Stimulated activated CD4-positive, alpha-beta T cell treated with anti-CD3 and anti-CD28 coated beads, TNF-alpha, amount 100 ng/mL, for 1 hour (primary cell): ENCODE results near the gene BCAS3.
"Not testable (repeated sequence)": the region's sequence is repeated elsewhere in the genome, so short reads cannot be mapped to it uniquely, and the experiment has no call there.

Experiments used
- DNase-seq, 3 donors: peaks; one replicate each; pipeline ENCODE4 v3.0.0-alpha.2; 2020; ENCODE audit warnings: low read depth in 3 of 3, low spot score in 1 of 3

BCAS3 gene

GRCh38 chr17:61146833-61147232, 469.2 kb downstream of the BCAS3 start:
- not testable (repeated sequence) for DNase-seq

- DNase-seq: no peak
Measured at GRCh38 chr17:61149106-61149825, 471.6 kb downstream of the BCAS3 start.

DNA sequence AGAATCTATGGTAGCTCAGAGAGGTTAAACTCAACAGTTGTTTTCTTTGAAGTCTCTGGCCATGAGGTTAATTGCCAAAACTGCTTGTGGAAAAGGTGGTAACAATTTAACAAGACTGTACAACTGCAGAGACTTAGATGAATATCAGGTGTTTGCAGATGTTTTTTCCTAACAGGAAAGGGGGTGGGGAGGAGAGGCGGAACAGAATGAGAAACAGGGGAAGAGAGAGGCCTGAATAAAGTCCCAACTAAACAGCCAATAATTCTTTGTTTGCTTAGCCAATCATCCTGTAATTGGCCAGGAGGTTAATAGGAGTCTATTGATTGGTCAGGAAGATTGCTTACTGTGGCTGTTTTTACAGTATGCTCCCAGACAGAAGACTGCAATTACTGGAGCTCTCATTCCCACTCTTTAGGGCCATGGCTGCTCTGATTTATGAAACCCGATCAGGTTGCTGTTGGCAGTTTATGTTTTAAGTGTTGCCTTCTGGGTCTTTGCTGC, 472.3 kb downstream of the BCAS3 start:
- DNase-seq: no peak

- DNase-seq: no peak
Measured at GRCh38 chr17:61150686-61151299, 473.1 kb downstream of the BCAS3 start.

DNA sequence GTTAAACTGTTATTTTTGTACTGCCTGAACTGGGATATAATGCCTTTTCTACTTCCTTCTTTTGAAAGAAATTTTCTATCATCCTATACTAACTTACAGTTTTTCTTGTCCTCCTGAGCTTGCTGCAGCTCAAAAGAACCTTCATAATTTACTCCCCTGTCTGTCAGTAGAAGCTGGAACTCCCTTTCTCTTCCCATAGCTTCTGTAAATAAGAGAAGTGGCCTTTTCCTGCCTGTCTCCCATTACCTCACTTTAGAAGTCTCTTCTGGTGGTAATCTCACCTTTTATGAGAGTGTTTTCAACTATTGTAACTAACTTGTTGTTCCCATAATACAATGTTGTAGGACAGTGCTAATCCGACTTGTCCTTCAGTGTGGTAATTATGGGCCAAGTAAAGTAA, 475.2 kb downstream of the BCAS3 start:
- DNase-seq: no peak

DNA sequence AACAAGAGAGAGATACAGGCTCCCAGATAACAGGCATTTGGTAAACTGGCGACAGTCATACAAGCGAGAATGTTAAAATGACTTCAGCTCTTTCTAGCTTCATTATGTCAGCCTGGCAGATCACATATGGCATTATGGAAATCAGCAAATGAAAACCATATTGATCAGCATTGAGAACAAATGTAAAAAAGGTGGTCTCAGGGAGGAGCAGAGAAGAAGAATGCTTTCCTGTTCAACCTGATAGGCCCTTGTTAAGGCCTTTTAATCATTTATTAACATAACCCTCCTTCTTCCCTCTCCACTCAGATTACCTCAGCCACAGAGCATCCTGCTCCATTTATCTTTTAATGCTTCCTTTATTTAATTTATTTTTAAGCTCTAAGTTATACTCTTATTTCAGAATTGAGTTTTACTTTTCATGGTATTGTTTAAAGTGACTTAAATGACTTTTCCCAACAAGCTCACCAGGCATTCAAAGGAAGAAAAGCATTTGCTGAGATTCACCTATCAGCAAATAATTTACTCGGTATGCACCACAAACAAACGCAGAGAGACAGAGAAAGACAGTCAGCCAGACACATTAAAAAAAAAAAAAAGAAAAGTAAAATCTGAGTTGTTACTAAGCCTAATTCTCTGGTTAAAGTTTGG, 478.1 kb downstream of the BCAS3 start:
- no peak for DNase-seq

DNA sequence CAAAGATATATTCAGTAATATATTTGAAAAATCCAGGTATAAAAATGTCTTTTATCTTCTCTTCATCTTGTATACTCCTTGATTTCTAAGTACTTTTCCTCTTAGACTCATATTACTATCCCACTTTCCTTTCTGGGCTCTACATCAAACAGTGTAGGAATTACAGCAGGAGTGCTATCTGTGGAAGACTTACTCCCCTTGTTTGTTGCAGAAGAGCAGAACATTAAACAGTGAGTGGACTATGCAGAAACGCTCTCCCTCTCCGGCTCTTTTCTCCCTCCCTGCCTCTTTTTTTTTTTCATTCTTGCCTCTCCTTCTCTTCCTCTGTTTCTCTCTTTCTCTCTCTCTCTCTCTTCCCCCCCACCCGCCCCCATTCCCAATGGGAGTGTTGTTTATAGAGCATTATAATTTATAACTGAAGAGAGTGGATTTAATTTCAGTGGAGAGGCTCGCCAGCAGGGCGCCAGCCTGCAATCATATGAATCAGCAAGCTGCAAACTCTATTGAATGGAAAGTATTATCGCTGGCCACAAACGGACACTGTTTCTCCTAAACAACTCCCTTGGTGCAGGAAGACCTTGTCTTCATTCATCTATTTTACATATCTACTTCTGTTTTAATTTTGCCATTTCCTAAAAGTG, 479.7 kb downstream of the BCAS3 start:
- no peak for DNase-seq

GRCh38 chr17:61158376-61158775, 480.7 kb downstream of the BCAS3 start:
- no peak for DNase-seq

- no peak for DNase-seq
Measured at GRCh38 chr17:61159221-61159814, 481.7 kb downstream of the BCAS3 start.

DNA sequence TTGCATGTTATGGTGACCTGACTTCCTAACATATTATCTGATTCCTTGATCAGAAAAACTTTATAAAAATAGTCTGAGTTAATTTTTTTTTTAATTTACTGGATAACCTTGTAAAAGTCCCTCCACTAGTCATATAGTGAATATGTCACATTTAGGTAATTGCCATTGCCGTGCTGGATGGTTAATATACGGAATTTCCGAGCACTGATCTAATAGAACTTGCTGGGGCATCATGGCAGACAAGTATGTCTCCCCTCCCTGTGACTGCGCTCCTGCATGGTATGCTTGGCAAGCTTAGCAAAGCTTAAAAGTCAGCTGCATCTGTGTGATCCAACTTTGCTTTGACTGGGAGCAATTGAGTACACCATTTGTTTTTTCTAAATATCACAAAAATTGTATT, 482.6 kb downstream of the BCAS3 start:
- DNase-seq: no peak

GRCh38 chr17:61160789-61161445, 483.3 kb downstream of the BCAS3 start:
- DNase-seq: no peak

- DNase-seq: no peak
Measured at GRCh38 chr17:61161615-61162134, 484.0 kb downstream of the BCAS3 start.

DNA sequence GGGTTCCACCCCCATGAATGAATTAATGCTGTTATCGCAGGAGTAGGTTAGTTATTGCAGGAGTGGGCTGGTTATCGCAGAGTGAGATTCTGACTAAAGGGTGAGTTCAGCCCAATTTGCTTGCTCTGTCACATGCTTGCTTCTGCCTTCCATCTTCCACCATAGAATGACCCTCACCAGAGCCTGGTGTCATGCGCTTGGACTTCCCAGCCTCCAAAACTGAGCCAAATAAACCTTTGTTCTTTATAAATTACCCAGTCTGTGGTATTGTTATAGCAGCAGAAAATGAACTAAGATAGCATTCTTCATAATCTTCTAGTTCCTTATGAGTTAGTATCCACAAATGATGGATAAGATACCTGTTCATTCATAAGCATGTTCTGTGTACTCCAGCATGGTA, 486.9 kb downstream of the BCAS3 start:
- DNase-seq: no peak

DNA sequence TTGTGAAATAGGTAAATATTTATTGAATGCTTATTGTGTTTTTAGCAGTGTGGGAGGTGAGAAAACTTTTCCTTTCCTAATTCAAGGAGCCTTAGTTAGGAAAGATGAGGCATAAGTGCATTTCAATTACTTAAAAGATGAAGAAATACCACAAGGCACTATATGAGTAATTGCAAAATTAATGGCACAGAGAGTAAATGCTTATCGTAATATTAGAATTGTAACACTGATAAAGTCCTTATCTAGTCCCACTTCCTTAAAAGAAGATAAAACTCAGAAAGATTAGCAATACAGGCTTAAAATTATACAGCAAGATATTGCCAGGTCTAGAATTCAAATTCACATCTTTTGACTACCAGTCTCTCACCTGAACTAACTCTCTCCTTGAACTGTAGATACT, 489.4 kb downstream of the BCAS3 start:
- no peak for DNase-seq

- DNase-seq: no peak
Measured at GRCh38 chr17:61168506-61168905, 490.9 kb downstream of the BCAS3 start.

DNA sequence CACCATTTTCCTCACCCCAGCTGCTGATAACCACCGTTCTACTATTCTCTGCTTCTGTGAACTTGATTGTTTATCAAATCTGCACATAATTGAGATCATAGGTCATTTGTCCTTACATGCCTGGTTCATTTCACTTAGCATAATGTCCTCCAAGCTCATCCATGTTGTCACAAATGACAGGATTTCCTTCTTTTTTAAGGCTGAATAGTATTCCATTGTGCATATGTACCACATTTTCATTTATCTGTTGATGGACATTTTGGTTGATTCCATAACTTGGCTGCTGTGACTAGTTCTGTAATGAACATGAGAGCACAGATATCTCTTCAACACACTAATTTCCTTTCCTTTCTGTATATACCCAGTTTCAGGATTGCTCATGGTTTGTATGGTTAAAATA, 496.7 kb downstream of the BCAS3 start:
- no peak for DNase-seq

DNA sequence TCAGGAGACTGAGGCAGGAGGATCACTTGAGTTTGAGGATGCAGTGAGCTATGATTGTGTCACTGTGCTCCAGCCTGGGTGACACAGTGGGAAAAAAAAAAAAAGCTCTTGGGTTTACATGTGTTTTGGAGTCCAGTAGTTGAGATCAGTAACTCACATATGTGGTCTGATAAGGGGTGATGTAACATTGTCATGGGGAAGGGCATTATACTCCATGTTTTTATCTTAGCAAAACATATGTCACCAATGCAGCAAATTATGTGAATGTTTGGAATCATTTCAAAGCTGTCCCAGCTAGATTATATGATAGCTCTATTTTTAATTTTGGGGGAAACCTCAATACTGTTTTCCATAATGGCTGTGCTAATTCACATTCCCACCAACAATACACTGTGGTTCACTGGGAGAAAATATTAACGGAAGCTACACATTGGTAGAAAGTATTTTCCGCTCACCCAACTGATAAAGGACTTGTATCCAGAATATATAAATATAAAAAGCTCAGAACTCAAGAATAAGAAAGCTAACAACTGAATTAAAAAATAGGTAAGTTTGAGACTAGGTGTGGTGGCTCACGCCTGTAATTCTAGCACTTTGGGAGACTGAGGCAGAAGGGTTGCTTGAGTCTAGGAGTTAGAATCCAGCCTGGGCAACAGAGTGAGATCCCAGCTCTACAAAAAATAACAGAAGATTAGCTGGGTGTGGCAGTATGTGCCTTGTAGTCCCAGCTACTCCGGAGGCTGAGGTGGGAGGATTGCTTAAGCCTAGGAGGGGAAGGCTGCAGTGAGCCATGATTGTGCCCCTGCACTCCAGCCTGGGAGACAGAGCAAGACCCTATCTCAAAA, 497.9 kb downstream of the BCAS3 start:
- no peak for DNase-seq

DNA sequence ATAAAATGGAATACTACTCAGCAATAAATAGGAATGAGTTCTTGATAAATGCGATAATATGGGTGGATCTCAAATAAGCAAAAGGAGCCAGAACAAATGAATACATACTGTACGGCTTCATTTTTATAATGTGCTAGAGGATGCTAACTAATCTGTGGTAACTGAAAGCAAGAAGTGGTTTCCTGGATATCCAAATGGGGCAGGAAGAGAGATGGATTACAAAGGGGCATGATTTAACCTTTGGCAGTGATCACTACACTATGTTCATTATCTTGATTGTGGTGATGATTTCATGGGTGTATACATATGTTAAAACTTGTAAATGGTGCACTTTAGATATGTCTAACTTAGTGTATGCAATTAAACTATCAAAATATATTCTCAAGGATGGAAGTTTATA, 499.7 kb downstream of the BCAS3 start:
- DNase-seq: no peak

- no peak for DNase-seq
Measured at GRCh38 chr17:61178284-61178683, 500.6 kb downstream of the BCAS3 start.

DNA sequence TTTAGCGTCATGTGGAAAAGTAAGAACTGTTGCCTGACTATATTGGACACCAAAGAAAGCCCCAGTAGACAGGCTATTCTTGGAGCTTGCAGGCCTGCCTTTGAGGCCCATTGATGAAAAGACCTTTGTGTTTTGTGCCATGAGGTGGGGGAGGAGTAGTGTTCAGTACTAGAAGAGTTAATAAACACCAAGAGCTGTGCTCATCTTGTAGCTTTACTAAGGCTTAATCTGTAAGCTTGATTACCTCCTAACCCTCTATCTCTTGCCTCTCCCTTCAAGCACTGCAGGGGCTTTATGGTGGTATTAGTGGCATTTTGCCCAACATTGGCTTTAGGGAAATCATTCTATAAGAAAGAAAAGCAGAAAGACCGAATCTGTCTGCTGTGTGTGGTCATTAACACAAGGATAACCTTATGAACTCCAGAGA, 501.7 kb downstream of the BCAS3 start:
- DNase-seq: no peak
